NCI-H2196 treated with DMSO at 0.1 percent for 48 hours (cell line): ENCODE results near the gene CERS6.
A peak's percentile ranks its signal among the peaks of the same experiment; 100 is the strongest.
"Not testable (repeated sequence)": the region's sequence is repeated elsewhere in the genome, so short reads cannot be mapped to it uniquely, and the experiment has no call there.

ENCODE experiments used
- DNase-seq: peaks from one replicate; lab custom pipeline; 2025; ENCODE audit not compliant: unreplicated experiment; lab: John Stamatoyannopoulos, UW

Gene CERS6, protein sequence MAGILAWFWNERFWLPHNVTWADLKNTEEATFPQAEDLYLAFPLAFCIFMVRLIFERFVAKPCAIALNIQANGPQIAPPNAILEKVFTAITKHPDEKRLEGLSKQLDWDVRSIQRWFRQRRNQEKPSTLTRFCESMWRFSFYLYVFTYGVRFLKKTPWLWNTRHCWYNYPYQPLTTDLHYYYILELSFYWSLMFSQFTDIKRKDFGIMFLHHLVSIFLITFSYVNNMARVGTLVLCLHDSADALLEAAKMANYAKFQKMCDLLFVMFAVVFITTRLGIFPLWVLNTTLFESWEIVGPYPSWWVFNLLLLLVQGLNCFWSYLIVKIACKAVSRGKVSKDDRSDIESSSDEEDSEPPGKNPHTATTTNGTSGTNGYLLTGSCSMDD

DNA sequence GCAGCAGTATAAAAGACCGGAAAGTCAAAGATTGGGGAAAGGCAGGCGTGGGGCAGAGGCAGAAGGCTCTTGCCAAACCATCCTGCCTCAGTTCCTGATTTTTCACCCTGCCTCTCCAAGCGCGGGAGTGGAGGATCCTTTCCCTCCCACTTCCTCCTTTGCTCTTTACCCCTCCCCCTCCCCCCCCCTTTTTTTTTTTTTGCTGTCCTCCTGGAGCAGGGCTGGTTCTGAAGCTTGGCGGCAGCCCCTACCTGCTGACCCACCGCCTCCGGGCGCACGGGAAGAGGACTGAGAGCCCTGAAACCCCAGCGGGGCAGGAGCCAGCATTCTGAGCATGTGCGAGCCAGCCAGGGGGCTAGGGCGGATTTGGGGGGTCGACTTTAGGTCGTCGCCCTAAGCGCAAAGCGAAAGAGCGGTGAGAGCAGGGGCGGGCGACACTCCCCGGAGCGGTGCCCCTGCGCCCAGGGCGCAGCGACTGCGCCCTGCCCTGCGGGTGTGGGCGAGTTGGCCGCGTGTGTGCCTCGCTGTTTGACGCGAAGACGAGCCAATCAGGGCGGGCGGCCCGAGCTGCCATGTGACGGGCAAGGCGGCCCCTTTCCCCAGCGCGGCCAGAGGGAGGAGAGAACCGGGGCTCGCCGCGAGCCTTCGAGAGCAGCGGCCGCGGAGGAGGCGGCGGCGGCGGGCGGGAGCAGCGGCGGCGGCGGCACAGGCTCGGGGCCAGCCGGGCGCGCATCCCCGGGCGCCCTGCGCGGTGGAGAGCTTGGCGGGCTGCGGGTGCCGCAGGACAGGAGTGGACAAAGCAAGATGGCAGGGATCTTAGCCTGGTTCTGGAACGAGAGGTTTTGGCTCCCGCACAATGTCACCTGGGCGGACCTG lies at the start of gene CERS6:
CERS6 (plus strand) TSS at position 628 of the 876 bp plus-strand sequence; CDS start at position 805, 177 bp downstream.
- DNase-seq: peak; percentile 78

DNA sequence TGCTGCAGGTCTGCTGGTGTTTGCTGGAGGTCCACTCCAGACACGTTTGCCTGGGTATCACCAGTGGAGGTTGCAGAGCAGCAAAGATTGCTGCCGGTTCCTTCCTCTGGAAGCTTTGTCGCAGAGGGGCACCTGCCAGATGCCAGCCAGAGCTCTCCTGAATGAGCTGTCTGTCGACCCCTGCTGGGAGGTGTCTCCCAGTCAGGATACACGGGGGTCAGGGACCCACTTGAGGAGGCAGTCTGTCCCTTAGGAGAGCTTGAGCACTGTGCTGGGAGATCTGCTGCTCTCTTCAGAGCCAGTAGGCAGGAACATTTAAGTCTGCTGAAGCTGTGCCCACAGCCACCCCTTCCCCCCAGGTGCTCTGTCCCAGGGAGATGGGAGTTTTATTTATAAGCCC lies 43.8 kb upstream of the CERS6 start:
- not testable (repeated sequence) for DNase-seq

DNA sequence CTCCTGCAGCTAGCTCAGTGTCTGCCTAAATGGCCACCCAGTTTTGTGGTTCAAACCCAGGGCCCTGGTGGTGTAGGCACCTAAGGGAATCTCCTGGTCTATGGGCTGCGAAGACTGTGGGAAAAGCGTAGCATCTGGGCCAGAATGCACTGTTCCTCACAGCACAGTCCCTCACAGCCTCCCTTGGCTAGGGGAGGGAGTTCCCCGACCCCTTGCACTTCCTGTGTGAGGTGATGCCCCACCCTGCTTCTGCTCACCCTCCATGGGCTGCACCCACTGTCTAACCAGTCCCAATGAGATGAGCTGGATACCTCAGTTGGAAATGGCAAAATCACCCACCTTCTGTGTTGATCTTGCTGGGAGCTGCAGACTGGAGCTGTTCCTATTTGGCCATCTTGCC lies 43.0 kb upstream of the CERS6 start:
- DNase-seq: not testable (repeated sequence)

DNA sequence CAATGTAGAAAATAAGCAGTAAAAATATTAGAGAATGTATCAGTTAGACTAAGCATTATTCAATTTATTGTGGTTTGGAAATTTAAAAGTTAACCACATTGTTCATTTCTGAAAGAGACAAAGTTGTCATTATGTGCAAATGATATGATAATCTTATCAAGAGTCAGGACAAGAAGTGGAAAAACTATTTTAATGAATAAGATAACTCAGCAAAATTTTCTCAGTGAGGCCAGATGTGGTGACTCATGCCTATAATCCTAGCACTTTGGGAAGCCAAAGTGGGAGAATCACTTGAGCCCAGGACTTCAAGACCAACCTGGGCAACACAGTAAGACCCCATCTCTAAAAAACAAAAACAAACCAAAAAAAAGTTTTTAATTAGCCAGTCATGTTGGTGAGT lies 39.5 kb upstream of the CERS6 start:
- no peak for DNase-seq

DNA sequence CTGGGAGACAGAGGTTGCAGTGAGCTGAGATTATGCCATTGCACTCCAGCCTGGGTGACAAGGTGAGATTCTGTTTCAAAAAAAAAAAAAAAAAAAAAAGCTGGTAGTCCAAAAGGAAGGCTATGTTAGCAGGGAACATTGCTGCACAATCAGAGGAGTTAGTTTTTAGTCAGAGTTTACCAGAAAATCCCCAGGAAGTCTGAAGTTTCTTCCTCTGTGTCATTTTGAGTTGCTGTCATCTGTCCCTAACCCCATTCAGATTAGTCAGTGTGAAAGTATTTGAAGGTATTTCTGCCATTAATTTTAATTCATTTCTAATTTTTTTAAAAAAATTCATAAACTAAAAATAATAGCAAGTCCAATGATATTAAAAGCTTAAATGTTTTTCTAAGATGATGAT lies 33.5 kb upstream of the CERS6 start:
- DNase-seq: no peak

DNA sequence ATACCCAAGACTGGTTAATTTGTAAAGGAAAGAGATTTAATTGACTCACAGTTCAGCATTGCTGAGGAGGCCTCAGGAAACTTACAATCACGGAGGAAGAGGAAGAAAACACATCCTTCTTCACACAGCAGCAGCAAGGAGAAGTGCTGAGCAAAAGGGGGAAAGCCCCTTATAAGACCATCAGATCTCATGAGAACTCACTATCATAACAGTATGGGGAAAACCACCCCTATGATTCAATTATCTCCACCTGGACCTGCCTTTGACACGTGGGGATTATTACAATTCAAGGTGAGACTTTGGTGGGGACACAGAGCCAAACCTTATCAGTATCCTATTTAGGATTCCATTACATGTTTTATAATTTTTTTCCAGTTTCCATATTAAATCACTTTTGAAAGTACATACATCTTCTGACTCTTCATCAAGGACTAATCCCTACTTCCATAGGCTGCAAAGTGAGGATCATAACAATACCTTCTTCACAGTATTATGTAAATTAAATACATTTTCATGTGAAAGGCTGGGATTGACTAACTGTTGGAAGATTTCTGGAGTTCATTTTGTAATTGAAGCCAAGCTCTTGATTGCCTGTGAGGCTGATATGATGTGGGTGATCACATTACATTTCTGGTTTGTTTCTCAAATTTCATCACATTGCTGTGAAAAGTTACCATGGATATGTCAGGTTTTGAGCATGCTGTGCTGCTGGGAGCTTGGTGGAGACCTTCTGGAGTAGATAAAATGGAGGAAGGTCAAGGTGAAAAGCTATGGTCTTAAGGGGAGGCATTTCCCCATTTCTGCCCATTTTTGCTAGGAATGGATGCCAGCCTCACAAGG lies 31.7 kb upstream of the CERS6 start:
- no peak for DNase-seq

DNA sequence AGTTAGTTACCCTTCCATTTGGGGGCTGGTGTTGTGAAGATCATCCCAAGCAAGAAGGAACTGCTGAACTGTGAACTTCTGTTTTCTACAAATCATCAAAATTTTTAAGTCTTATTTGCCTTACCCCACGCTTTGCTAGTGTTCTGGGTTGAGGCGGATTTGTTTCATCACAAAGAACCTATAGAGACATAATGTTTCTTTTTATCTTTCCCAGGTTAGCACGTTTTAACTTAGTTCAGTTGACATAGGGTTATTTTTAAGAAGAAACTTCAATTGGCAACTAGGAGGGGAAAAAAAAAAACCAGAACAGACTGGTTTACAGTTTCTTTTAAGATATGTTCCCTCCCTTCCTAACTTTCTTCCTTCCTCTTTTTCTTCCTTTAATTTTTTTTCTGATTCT lies 31.1 kb upstream of the CERS6 start:
- no peak for DNase-seq

DNA sequence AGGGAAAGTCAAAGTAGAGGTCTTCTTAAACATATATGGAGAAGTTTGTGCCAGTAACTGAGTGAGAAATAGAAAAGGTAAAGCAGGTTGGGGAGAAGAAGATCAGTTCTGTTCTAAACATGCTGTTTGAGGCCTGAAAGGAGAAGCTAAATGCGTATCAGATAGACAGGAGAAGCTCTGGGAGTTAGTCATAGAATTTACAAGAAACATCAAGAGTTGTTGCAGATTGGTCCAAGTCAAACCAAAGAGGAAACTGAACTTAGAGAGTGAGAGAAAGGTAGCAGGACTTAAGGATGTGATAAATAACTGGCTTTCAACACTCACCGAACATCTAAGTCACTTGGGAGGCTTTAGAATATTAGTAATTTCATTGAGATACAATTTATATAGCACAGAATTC lies 29.2 kb upstream of the CERS6 start:
- no peak for DNase-seq

DNA sequence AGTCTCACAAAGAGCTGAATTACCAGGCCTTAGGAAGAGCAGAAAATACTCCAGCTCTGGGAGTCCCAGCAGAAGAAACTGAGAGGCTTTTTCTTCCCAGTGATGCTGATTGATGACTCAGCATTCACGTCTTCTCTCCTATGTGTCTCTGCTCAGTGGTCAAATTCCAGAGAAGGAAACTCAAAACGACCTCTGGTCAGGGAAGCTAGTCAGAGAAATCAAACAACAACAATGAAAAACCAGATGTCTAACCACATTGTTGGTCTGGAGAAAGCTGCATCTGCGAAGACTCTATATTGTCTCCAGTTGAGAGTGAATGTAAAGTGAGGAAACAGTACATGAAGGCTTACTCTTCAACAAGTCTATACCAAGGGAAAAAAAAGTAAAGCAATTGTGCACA lies 28.6 kb upstream of the CERS6 start:
- no peak for DNase-seq

DNA sequence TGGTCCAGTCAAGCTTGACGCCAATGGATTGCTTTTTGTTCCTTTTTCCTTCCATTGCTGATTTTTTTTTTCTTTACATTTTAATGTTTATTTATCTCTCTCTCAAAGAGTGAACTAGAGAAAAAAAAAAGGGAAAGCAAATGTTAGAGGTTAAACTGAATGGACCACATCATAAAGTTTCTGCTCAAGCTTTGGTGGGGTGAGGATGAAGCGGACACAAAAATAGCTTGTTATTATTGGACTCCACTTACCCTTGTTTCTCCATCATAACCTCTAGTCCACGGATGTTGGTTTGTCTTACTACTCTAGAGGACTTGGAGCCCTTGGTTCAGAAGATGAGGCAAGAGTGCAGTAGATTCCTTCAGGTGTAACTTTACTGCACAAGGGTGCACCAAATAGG lies 27.6 kb upstream of the CERS6 start:
- DNase-seq: no peak

DNA sequence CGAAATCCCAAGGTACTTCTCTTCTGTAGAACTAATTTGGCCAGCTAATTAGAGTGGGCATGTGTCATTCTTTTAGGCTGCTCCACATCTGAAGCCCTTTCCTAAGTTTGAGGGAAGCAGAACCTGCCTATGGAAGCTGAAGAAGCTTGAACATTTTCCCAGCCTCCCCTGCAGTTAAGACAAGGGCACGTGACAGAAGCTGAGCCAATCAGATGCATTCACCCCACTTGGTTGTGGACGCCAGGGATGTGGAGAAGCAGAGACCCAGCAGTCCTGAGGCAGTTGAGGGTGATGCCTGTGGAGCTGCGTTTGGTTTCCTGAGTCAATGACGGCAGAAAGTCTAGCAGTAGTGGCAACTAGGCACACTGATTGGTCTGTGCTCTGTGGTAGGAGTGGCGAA lies 26.1 kb upstream of the CERS6 start:
- DNase-seq: no peak

DNA sequence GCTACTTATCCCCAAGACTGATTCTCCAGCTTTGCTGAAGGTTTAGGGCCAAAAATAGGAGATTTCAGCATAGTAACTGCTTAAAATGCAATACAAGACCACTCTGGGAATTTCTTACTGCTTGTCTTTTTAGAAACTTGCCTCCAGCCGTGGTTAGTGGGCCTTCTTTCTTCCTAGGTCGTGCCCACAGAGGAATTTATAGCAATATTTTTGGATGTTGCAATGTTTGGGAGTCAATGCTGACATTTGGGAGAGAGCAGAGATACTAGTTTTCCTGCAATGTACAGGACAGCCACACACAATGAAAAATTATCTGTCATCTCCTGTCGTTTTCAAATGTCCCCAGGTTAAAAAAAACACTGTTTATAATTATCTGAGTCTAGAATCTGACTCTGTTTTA lies 25.6 kb upstream of the CERS6 start:
- no peak for DNase-seq

DNA sequence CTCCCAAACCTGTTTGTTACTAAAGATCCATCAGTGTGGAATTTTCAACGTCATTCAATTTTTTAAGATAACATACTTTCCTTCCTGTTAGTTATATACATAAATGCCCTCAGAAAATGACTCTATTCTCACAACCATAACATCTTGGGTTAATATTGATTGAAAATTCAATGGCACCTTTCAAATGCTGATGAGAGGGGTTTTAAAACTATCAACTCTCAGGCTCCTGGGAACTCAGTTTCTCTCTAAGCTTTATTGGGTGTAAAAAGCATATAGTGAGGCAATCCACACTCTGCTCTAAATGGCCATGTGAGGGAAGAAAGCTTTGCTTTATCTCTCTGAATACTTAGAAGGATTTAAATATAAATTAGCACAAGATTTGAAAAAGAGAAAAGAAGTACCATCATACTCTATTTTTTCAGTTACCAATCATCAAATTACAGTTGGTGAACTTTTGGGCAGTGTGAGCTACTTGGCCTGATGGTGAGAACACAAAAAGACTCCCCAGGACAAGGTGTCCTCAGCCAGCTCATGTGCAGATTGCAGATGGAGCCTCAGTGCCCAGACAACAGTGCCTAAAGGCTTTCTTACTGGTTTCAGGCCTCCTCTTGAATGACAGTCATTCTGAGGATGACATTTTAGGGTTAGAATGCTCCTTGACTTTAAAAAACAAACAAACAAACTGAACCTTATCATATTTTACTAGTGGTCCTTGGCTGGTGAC lies 24.6 kb upstream of the CERS6 start:
- DNase-seq: no peak

DNA sequence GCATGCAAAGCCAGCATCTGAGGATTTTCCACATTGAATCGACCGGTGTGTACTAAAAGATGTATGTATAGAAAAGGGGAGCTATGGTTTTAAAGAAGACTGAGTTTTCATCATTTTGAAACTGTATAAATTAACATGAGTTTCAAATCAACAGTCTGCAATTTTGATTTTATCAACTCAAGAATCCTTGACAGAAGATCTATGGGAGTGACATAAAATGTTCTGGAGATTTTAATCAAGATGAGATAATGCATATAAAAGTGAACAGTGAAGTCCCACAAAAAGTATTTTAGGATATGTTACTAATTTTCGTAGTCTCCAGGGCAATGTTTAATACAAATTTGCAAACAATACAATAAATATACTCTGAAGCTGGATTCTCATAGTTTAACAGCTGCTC lies 24.0 kb upstream of the CERS6 start:
- DNase-seq: no peak

DNA sequence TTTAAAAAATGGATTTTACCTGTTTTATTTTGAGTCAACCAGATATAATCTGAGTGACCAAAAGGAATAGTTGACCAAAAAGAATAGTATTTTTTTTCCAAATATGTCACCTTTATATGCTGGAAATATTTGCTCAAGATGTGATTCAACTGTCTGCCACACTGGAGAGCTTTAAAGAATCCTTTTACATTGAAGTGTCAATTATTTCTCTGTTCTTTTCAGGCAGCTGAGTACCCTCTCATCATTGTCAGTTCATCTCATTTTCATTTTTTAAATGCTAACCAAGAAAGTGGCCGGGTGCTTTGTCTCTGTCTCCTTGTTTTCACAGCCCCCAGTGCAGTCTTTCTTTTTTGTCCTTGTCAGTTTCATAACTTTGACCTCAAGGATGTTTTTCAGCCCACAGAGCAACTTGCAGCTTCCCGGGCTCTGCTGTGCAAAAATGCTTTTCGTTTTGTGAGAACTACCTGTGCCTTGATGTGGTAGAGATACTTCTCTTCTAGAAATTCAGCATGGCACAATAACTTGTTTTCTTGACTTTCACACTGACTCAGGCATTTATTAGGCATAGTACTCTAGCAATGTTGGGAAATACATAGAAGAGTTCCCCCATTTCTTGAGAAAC lies 23.4 kb upstream of the CERS6 start:
- no peak for DNase-seq

DNA sequence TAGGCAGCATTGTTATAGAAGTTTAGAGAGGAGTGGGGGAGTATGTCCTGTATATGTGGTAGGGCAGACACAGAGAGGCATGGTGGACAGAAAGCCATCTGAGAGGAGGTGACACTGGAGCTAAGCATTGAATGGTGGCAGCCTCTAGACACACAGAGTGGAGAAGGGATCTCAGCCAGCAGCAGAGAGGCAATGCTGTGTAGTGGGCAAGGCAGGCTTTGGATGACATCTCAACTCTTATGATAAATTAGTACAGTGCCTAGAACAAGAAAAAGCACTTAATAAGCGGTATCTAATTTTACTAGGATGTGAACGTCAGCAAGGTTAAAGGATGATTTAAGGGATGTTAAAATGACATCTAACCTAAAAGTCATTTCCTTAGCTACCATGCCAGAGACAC lies 22.5 kb upstream of the CERS6 start:
- no peak for DNase-seq

DNA sequence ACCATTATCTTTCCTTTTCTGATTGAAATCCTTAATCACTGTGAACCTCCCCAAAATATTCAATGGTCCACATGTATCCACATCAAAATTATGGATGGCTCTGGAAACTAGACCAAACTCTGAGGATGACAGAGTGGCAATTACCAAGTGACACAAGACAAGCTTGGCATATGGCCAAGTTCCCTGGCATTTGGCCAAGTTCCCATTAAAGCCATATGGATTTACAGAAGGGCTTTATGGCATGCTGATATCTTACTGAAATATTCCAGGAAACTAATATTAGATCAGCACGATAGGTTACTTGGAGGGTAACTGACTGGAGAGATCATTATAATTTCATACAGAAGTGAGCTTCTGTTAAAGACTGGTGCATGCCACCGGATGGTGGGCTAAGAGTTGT lies 21.9 kb upstream of the CERS6 start:
- DNase-seq: no peak

DNA sequence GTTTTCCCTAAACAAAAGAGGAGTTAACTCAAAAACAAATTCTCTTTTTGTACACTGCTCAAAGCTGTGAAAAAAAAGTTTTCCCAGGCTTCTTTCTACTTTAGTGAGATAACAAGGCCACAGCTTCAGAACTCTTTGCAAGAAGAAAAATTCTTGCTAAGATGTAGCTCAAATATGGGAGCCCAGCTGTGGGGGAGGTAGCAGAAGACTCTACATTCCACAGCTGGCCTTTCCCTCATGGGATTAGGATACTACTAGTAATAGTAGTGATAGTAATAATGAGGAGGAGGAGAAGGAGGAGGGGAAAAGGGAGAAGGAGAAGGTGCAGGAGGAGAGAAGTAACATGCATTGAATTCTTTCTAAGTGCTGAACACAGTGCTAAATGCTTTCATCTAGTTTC lies 19.2 kb upstream of the CERS6 start:
- DNase-seq: no peak

DNA sequence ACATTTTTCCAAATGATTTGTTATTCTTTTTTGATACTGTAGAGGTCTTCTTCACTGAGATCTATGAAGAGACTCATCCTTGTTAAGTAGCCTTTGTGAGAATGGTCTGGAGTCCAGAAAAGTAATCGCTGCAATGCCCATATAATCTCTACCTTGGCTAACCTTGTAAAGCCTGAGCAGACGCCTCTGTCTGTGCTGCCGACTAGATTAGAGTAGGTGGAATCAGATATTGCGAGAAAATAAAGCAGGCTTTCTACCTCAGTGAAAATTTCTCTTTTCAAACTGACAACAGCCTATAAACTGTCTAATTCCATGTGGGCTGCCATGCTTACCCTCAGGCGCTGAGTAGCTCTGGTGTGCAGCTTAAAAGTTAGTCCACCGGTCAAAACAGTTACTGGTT lies 17.5 kb upstream of the CERS6 start:
- no peak for DNase-seq

DNA sequence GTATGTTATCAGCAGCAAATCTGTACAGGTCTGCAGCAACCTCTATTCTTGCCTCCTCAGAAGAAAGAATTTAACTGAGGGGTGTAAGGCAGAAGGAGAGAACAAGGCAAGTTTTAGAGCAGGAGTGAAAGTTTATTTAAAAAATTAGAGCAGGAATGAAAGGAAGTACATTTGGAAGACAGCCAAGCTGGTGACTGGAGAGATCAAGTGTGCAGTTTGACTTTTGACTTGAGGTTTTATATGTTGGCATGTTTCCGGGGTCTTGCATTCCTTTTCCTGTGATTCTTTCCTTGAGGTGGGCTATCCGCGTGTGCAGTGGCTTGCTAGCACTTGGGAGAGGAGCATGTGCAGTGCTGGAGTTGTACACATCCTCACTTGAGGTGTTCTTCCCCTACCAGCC lies 16.5 kb upstream of the CERS6 start:
- DNase-seq: no peak
